GM21367 (cell line): Measurements from ENCODE around the gene HCN3.
A peak's percentile ranks its signal among the peaks of the same experiment; 100 is the strongest.

Experiments
- ATAC-seq: cut with Tn5 transposase; IDR thresholded peaks from one replicate; pipeline ENCODE4 v1.9.1; 2021; ENCODE audit not compliant: unreplicated experiment

Gene HCN3

GRCh38 chr1:155308493-155309422, 31.5 kb downstream of the HCN3 start, which contains the start of gene FDPS:
FDPS (plus strand) TSS chr1:155308866; CDS start chr1:155309790, 924 bp downstream.
- ATAC-seq: peak; percentile 88

GRCh38 chr1:155309423-155310021, 32.3 kb downstream of the HCN3 start:
- no peak for ATAC-seq

DNA sequence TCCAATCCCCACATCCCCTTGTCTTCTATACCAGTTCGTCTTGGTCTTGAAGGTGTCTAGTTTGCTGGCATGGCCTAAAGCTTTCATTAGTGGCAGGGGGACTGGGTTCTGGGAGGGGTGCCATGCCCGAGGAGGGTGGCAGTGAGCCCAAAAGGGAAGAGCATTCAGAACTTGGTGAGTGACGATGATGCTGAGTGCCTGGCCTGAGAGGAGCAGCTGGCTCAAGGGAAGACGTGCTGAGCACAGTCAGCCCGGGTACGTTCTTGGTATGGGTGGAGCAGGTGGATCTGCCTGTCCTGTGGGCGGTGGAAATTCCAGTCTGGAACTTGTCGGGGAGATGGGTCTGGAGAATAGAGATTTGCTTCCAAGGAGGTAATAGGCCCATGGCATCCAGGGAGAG, 36.0 kb downstream of the HCN3 start:
- ATAC-seq: no peak

GRCh38 chr1:155316922-155317321, 39.7 kb downstream of the HCN3 start:
- no peak for ATAC-seq

DNA sequence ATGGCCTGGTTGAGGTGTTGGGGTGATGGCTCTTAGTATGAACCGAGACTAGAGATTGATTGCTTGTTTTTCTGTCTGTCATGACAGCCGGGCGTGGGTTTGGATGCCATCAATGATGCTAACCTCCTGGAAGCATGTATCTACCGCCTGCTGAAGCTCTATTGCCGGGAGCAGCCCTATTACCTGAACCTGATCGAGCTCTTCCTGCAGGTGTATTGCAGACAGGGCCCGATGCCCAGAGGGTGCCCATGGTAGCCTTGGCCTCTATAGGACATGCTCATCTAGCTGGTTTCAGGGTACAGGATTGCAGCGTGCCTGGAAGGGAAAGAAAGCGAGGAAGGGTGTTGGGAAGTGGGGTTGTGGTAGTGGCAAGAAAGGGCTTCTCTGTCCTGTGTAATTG, 40.8 kb downstream of the HCN3 start:
- ATAC-seq: no peak

GRCh38 chr1:155319536-155319935, 42.3 kb downstream of the HCN3 start:
- no peak for ATAC-seq

DNA sequence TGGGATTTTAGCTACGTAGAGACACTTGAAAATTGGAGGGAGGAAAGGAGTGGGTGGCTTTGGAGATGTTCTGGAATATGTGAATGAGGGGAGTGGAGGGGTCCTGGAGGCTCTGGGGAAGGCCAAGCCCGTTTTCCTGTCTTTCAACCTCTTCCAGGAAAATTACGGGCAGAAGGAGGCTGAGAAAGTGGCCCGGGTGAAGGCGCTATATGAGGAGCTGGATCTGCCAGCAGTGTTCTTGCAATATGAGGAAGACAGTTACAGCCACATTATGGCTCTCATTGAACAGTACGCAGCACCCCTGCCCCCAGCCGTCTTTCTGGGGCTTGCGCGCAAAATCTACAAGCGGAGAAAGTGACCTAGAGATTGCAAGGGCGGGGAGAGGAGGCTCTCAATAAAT, 43.0 kb downstream of the HCN3 start:
- no peak for ATAC-seq

DNA sequence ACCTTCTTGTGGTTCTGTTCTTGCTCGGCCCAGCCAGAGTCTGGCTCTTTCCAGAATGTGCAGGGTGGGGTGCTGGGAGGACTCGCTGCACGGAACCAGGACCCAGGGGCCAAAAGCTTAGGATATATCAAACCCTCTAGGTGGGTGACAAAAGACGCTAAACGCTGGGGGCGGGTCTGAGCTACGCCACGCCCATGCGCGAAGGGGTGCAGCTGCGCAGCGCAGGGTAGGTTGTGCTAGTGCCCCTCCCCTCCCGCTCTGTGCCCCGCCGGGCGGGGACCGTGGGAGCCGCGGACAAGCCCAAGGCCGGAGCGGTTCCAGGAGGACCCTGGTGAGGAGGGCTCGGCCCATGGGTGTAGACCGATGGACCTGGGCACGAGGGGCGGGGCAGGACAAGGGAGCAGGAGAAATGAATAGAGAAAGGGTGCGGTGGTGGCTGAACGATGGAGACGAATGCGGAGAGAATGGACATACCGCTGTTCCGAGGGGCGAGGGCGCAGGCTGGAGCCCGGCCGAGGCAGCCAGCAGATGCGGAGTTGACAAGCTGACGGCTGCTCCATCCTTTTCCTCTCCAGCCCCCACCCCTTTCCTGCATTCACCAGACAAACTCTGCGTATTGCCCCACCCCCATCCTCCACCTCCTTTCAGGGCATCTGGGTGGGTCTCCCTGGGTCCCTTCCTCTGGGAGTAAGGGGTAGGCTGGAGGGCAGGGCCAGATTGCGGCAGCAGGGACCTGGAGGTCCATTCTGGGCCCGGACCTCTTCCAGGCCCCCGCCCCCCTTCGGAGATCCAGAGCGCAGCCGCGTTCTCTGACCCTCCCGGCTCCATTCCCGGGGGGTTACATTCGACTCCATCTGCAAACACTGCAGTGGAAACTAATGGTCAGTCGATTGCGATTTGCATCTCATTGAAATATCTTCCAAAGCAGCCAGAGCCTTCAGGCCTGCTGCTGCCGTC, 43.7 kb downstream of the HCN3 start, which contains the start of gene RUSC1:
Gene RUSC1, plus strand, starts transcription at position 234 of the 957 bp plus-strand sequence. CDS start 880 bp downstream, outside the sequence.
- ATAC-seq: no peak

- no peak for ATAC-seq
These were observed 44.6 kb downstream of the HCN3 start for GRCh38 chr1:155321639-155322503.

DNA sequence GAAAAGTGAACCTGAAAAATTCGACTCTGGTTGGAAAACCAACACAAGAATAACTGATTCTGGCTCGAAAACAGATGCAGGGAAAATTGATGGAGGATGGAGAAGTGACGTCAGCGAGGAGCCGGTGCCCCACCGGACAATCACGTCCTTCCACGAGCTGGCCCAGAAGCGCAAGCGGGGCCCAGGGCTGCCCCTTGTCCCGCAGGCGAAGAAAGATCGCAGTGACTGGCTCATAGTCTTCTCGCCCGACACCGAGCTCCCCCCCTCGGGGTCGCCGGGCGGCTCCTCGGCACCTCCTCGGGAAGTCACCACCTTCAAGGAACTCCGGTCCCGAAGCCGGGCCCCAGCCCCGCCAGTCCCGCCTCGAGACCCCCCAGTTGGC, 45.3 kb downstream of the HCN3 start:
- ATAC-seq: no peak

DNA sequence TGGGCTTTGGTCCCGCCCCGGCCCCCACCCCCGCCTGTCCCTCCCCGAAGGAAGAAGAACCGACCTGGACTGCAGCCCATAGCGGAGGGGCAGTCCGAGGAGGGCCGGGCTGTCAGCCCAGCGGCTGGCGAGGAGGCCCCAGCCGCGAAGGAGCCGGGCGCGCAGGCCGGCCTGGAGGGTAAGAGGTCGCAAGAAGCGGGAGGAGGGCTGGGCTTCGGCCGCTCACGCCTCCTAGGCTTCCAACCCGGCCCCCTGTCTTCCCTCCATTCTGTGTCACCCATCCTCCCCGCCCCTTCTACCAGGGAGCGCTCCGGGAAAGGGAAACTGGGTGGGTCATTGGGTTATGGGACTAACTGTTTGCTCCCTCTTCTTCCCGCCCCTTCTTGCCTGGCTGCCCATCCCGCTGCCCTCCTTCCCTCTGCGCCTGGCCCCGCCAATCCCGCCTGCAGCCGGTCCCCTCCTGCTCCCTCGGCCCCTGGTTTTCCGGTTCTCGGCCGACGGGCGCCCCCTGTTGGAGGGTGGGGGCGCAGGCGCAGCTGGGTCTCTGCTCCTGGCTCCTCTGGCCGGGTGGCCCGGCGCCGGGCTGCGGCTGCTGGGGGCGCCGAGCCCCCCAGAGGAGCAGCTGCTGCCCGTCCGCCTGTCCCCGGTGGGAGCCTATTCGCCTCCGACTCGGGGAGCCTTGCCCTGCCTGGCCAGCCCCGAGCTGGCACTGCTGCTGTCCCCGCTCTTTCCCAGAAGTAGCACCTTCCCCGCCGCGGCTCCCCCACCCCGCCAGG, 45.9 kb downstream of the HCN3 start:
- ATAC-seq: peak; percentile 36

GRCh38 chr1:155323729-155324036, 46.4 kb downstream of the HCN3 start:
- ATAC-seq: peak; percentile 32

- ATAC-seq: peak; percentile 46
These were observed 46.9 kb downstream of the HCN3 start for GRCh38 chr1:155324037-155324716.

DNA sequence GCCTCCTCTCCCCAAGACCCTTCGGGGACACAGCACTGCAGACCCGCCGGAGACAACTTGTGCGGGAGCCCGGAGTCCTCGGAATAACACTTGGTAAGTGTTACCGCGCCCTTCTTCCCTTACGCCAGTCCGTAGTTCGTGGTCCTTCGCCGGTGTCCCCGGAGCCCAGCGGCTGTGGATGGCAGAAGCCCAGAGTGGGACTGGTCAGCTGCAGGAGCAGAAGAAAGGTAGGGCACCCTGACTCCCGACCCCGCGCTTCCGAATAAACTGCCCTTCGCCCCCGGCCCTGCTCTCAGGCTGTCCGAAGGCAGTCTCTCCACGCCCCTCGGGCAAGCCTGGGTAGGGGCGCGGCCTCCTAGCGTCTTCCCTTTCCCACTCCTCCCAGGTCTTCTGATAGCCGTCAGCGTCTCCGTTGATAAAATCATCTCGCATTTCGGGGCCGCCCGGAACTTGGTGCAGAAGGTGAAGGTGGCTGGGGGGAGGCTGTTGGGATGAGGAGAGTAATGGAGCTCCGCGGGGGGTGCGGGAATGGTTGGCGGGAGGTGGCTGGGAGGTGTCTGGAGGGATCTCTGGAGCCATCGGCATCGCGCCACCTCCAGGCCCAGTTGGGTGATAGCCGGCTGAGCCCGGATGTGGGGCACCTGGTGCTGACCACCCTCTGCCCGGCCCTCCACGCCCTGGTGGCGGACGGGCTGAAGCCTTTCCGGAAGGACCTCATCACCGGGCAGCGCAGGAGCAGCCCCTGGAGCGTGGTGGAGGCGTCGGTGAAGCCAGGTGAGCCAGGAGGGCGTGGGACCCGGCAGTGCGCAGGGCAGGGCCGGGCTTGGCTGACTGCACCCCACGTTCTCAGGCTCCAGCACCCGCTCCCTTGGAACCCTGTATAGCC, 47.7 kb downstream of the HCN3 start:
- ATAC-seq: no peak

DNA sequence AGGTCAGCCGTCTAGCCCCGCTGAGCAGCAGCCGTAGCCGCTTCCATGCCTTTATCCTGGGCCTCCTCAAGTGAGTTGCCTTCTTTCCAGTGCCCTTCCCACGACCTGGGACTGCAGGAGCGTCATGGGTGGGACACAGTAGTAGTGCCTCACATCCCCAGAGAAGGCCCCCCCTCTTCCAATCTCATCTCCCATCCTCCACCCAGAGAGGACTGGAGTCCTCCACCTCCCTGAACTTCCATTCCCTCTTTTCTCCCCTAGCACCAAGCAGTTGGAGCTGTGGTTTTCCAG, 48.3 kb downstream of the HCN3 start:
- ATAC-seq: no peak

- ATAC-seq: no peak
These were observed 48.8 kb downstream of the HCN3 start for GRCh38 chr1:155326020-155326526.

GRCh38 chr1:155326631-155327037, 49.4 kb downstream of the HCN3 start:
- no peak for ATAC-seq

DNA sequence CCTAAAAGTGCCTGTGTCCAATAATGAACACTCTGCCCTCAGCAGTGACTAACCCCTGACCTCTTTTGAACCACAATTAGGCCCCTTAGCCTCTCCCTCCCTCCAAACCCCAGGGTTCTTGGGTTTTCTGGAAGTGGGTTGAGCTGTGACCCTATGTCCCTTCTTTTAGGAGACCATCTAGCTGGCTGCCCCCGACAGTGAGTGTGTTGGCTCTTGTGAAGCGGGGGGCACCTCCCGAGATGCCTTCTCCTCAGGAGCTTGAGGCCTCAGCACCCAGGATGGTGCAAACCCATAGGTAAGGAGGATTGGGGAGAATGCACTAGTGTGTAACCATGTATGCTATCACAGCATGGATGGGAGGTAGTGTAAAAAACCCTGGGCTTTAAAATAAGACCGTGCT, 50.7 kb downstream of the HCN3 start:
- ATAC-seq: no peak
